UCSD-AML1 (cell line): ENCODE measurements around the gene PIGX.
"Not testable (repeated sequence)": the region's sequence is repeated elsewhere in the genome, so short reads cannot be mapped to it uniquely, and the experiment has no call there.

Experiments used
- DNase-seq: peaks from one replicate; lab custom pipeline; 2025; ENCODE audit not compliant: unreplicated experiment; lab: John Stamatoyannopoulos, UW

The PIGX gene

DNA sequence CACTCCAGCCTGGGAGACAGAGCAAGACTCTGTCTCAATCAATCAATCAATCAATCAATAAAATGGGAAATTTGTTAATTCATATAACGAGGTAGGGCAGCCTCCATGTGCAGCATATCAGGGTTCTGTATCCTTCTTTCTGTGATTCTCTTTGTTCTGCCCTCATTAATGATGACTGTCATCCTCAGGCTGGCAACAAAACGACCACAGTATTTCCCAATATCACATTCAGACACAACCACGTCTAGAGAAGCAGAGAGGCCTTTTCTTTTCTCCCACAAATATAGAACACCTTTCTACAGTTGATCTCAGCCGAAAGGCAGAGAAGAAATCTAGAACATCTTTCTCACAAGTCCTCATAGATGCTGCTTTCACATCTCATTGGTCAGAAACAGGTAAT lies 11.4 kb upstream of the PIGX start:
- DNase-seq, result no peak

DNA sequence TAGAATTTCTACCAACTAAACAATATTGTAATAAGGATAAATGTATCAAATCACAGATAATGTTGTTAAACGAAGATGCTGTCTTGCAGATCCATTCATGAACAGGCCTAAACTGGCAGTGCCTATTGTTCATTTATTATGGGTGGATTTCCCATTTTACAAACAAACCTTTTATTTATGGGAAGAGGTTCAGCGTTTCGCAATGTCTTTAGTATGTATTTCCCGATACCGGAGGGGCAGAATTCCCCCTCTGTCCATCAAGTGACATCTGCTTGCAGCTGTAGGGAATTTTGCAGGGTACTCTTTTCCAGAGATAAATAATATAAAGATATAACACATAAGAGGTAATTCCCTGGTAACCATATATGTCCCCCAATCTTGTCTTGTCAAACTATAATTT lies 5.8 kb upstream of the PIGX start:
- no peak for DNase-seq

DNA sequence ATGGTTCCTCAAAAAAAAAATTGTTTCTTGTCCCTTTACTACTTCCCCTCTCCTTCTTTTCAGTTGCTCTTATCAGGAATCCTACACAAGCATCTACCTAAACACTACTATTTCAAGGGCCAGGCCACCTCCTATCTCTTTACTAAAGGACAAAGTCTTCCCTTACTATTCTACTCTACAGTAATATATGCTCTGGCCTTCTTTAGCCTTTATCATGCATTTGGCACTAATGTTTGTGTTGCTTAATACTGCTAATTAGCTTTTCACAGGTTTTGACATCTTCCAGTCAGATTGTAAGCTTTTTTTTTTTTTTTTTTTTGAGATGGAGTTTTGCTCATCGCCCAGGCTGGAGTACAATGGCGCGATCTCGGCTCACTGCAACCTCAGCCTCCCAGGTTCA lies 5.4 kb upstream of the PIGX start:
- DNase-seq, result no peak

DNA sequence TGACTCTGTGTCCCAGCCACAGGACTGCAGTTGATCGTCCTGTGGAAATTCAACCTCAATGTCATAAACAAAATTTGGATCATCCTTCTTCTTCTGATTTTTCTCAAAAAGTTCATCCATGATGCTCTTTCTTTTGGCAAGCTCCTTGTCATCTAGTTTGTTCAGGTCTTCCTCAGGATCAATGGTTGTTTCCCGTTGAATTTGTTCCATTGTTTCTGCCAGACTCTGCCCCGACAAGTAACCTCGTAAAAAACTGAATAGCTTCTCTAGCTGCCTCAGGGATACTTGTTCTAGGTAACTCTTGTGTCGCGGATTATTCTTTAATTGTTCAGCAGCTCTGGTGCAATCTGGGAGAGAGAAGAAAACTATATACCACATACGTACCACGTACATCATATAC lies 4.6 kb upstream of the PIGX start:
- no peak for DNase-seq

DNA sequence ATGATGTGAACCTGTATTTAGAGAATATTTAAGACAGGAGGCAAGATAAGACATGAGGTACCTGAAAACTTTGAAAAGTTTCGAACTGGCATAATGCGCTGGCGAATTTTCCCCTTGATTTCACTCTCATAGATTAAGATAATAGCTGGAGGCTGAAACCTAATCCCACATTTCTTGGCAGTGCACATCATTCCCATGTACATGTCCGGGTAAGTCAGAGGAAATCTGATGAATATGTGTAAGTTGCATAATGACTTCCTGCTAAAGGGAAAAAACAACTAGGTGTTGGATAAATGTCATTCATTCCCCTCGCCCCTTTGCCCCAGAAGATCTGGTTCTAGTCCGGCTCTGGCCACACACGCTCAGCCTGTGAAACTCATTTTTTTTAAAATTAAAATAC lies 3.7 kb upstream of the PIGX start:
- no peak for DNase-seq

DNA sequence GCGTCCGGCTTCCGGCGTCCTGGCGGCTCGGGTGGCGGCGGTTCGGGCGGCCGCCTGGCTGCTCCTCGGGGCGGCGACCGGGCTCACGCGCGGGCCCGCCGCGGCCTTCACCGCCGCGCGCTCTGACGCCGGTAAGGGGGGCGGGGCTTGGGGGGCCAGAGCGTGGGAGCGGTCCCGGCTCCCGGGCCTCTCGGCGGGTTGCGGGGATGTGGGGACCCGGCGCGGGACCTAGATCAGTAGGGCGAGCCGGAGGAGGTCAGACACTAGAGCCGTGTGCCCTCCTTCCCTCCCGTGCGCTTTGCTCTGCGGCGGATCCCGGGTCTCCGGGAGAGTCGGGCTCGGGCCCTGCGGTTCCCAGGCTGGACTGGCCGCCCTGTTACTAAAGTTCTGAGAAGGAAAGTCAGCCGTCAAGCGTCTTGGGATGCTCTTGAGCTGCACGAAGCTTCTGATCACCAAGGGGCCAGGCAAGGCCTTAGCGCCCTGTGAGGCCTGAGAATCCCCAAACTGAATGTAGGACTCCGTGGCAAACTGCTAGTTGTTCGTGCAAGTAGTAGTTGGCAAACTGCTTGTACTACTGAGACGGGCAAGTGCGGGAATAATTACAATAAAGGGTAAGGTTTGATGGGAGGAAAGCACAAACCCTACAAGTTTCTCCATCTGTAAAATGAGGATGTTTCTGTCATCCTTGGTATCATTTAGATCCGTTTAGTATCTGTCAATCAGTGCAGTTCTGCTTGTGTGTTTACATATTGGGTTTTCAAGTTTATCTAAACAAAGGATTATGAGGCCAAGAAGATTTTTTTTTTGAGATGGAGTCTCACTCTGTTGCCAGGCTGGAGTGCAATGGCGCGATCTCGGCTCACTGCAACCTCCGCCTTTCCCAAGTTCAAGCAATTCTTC lies 587 bp downstream of the PIGX start:
- peak; percentile 84 for DNase-seq

DNA sequence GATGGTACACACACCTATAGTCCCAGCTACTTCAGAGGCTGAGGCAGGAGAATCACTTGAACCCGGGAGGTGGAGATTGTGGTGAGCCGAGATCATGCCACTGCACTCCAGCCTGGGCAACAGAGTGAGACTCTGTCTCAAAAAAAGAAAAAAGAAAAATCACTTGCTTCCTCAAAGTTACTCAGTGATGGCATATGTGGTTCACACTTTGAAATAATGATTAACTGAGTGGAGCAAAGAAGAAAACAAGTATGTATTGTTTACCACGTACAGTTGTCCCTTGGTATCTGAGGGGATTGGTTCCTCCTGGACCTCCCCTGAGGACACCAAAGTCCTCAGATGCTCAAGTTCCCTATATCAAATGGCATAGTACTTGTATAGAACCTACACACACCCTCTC lies 5.0 kb downstream of the PIGX start:
- not testable (repeated sequence) for DNase-seq

DNA sequence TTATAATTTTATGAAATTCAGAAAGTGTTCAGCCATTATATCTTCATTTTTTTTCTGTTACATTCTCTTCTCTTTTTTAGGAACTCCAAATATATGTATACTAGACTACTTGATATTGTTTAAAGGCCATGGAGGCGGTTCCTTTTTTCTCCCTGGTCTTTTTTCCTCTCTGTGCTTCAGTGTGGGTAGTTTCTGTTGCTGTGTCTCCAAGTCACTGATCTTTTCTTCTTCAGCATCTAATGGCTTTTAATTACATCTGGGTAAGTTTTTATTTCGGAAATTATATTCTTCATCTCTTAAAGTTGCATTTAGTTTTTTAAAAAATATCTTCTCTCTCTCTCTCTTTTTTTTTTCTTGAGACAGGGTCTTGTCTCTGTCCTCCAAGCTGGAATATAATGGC lies 8.9 kb downstream of the PIGX start:
- no peak for DNase-seq

DNA sequence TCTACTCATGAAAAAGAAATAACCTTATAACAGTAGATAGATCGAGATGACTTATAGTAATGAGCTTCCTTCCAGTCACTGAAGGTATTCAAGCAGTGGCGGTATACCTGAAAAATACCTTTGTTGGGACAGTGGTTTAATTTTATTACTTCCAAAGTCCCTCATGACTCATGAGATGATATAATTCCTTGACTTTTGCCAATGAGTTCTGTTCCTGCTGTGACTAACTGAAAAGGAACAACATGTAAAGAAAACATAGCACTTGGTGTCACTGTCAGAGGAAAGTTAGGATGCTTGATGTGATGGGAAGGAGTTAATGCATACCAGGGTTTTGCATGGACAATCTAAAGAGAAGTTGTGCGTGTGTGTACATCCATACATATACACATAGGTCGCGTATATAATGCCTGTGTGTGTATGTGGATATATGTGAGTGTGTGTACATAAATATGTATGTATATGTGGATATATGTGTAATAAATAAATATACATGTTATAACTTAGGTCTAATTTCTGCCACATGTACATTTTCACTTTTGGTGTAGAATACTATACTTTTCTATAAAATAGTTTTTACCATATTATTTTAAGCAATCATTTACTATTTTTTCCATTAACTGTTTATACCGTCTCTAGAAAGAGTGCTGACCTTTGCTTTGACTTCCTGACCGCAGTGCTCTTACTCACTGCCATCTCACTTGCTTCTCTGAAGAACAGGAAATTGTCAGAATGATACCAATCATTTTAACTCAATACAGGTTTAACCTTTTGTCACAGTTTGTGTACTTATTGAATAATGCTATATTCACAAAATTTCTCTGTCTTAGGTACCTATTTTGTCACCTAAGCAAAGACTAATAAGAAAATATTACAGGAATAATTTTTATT lies 14.9 kb downstream of the PIGX start:
- DNase-seq, result no peak

DNA sequence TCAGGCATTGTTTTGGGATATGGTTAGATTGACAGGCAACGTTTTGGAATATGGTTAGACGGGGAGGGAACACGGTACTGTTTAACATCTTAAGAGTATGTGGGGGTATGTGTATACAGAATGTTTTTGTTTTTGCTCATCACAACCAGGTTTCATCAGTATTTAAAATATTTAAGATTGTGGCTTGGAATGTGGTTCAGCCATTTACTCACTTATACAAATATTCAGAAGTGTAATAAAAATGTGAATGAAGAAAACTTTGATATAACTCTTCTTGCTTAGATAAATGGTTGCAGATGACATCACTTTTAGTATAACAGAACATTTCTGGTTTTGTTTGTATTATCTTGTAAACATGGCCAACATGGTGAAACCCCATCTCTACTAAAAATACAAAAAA lies 23.6 kb downstream of the PIGX start:
- DNase-seq, result no peak

DNA sequence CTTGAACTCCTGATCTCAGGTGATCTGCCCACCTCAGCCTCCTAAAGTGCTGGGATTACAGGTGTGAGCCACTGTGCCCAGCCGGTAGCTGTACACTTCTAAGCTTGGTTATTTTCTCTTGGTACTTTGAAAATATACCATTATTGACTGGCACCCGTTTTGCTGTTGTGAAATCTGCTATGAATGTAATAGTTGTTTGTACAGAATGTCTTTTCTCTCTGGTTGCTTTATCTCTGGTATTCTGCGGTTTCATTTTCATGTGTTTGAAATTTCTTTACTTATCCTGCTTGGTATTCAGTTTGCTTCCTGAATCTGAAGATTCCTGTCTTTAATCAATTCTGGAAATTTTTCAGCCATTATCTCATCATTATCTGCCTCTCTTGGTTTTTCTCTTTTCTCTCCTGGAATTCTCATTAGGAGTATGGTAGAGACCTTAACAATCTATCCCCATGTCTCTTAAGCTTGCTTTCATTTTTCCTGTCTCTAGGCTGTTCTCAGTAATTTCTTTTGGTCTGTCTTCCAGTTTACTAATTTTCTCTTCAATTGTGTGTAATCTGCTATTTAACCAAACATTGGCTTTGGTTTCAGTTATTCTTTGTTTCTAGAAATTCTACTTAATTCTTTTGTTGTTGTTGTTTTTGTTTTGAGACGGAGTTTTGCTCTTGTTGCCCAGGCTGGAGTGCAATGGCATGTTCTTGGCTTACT lies 24.6 kb downstream of the PIGX start:
- DNase-seq, result no peak

DNA sequence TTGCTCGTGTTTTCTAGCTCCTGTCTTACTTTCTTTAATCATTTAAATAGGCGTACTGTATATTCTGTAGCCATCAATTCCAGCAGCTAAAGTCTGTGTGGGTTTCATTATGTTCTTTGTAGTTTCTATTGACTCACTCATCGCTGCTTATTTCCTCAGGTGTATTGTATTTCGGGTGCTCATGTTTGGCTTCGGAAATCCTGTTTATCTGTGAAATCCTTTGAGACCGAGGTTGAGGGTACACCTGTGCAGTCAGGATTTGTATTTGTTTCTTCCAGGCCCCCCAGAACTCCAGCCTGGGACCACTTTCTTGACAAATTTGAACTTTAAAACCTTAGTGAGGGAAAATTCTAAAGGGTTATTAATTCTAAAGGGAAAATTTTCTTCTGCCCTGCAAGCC lies 25.5 kb downstream of the PIGX start:
- DNase-seq, result no peak

DNA sequence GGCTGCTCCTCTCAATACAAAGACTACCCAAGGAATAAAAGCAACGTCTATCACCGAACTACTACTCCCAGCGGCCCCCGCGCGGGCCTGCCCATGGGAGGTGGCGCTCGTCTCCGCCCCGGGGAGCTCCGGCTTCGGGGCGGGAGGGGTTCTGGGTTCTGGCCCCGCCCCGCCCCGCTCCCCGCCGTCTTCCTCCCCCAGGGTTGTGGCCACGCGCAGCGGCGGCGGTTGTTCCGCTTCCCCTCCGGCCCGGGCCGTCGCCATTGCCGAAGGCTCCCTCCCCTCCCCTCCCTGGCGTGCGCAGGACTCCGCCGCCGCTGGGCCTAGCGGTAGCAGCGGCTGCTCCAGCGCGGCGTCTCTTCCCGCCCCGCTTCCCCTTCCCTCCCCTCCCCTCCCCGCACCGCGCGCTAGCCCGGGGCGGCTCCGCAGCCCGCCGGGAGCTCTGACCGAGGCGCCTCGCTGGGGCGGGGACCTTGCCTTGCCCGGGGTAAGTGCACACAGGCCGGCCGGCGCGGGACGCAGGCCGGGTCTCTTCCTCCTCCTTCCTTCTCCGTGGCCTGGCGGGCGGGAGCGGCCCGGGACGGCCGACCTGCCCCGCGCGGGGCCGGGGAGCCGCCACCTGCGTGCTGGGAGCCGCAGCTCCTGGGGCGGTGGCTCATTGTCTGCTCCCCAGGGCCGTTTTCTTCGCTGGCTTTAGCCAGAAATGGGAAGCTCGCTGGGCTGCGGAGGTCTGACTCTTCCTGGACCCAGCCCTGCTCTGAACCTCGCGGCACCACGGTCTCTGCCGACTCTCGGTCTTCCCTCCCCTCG lies 27.7 kb downstream of the PIGX start, which contains the start of gene PAK2:
Gene PAK2, plus strand, starts transcription at position 187 of the 810 bp plus-strand sequence. CDS start 42,790 bp downstream, outside the sequence.
- peak; percentile 94 for DNase-seq

DNA sequence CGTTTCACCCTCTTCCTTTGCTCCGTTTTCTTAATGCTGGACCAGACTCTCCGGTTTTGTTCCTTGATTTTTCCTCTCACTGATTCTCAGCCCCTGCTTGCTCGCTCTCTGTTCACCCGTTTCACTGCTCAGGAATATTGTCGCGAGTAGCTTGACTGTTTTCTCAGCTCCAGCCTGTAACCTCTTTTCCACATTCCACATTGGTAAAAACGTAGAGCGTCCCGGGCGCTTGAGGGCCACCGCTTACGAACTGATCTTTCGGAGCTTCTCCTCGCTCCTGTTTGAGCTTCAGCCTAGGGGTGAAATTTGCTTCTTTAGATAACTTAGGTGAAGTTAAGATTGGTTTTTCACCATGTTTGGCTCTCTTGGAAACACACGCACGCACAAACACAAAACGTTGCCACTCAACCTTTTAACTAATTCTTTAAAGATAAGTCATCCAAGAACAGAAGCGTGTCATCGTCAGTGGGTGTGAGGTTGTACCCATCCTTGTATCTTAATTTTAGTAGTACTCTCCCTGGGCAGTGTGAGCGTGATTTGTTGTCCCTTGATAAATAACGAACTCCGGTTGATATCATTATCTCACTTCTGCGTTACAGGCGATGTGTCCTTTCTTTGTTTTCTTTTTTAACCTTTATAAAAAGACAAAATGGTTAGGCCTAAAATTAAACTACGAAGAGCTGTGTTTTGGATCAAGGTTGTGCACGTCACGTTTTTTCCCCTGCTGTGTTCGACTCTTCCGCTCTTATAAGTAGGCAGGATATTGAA lies 28.5 kb downstream of the PIGX start:
- DNase-seq, result no peak

DNA sequence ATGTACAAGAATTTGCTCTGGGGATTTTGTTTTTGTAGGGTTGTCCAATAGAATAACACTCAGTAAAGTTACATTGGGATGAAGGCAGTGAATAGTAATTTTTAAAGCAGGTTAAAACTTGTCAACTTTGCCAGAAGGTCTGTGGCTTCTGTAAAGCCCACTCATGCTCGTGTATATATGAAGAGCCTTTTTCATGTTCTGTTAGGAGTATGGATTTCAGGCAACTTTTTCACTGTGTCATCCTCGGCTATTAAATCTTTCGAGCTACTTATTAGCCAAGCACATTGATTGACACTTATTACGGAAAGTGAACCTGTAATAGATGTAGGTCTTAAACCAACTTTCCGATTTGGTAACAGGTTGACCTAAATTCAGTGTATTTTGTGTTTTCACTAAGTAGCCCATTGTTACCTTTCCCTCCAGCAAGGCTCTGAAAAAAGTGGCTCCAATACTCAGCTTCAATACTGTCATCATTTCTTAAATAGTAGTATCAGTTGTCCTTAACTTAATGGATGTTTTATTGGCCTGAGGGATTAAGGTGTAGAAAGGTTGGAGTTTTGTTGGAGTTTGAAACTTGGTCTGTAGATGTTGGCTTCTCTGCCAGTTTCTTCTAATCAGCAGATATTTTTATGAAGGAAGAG lies 29.2 kb downstream of the PIGX start:
- no peak for DNase-seq

DNA sequence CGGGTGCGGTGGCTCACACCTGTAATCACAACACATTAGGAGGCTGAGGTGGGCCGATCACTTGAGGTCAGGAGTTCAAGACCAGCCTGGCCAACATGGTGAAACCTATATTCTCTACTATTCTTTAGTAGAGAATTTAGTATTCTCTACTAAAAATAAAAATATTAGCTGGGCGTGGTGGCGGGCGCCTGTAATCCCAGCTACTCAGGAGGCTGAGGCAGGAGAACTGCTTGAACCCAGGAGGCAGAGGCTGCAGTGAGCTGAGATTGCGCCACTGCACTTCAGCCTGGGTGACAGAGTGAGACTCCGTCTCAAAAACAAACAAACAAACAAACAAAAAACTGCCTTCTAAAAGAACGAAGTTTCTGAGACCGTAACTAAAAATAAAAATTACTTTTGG lies 31.4 kb downstream of the PIGX start:
- DNase-seq, result not testable (repeated sequence)

DNA sequence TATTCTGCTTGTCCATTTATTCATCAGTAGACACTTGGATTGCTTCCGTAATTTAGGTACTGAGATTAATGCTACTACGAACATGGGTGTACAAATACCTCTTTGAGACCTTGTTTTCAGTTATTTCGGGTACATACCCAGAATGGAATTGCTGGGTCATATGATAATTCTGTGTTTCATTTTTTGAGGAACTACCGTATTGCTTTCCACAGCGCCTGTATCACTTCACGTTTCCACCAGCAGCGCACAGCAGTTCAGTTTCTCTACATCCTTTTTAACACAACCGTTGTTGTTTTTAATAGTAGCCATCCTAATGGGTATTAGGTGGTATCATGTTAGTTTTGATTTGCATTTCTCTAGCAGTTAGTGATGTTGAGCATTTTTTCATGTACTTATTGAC lies 36.9 kb downstream of the PIGX start:
- DNase-seq, result no peak

DNA sequence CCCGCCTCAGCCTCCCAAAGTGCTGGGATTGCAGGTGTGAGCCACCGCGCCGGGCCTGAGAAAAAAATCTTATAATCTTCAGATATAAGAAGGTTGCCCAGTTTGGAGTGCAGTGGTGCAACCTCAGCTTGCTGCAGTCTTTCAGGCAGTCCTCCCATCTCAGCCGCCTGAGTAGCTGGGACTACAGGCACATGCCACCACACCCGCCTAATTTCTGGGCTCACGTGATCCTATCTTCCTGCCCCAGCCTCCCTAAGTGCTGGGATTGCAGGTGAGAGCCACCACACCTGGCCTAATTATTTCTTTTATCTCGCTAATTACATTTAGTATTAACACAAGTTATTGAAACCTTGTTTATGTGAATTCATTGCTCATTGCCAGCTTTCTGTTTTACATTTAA lies 41.0 kb downstream of the PIGX start:
- DNase-seq, result no peak
